Transverse colon (tissue), 4 donors: ENCODE results near the gene SLC27A6. TPM values are rescaled to one million over a fixed set of nuclear protein-coding genes. Genes with fewer than 3 reads are reported as not detected.

Source experiments
- DNase-seq: peaks from one replicate; pipeline ENCODE4 v3.0.0-alpha.2; 2019
- H3K27ac ChIP-seq, 4 donors: fragments of 200-600 bp; sonication (generic); 2 replicates each; pipeline ENCODE4 v1.5.1; 2016 to 2018; ENCODE audit warnings: inconsistent platforms in 4 of 4
- H3K27me3 ChIP-seq: fragments of 200-600 bp; sonication (generic); 2 replicates; pipeline ENCODE4 v1.5.1; 2017; ENCODE audit warnings: inconsistent platforms
- H3K36me3 ChIP-seq, 4 donors: fragments of 200-600 bp; sonication (generic); 2 replicates each; pipeline ENCODE4 v1.5.1; 2017 to 2019; ENCODE audit warnings: inconsistent platforms in 4 of 4
- H3K4me1 ChIP-seq, 4 donors: fragments of 200-600 bp; sonication (generic); 2 replicates each; pipeline ENCODE4 v1.5.1; 2017 to 2020; ENCODE audit warnings: inconsistent platforms in 4 of 4
- H3K4me3 ChIP-seq, 4 donors: fragments of 200-600 bp; sonication (generic); 1 replicate in 1 of 4; 2 replicates in 3 of 4; pipeline versions ENCODE4 v1.5.1 to v1.6.1; 2017 to 2019; ENCODE audit warnings: inconsistent platforms in 4 of 4
- H3K9me3 ChIP-seq, 2 donors: fragments of 200-600 bp; sonication (generic); 2 replicates each; pipeline ENCODE4 v1.5.1; 2017 to 2019; ENCODE audit warnings: inconsistent platforms in 2 of 2
- EP300 ChIP-seq: sonication (generic); formaldehyde crosslinking; IDR thresholded peaks from one replicate; pipeline ENCODE4 v1.6.1; 2017; ENCODE audit warnings: antibody characterized with exemption, low read depth
- POLR2A ChIP-seq: fragments of 450-650 bp; IDR thresholded peaks from one replicate; pipeline ENCODE4 v1.6.1; 2016; ENCODE audit warnings: antibody characterized with exemption, mild to moderate bottlenecking, moderate library complexity
- POLR2AphosphoS5 ChIP-seq, 3 donors: sonication (generic); formaldehyde crosslinking; IDR thresholded peaks; one replicate each; pipeline ENCODE4 v1.6.1; 2016; ENCODE audit warnings: antibody characterized with exemption in 3 of 3
- WGBS, 2 donors: methylation state at CpG; one replicate each; pipeline ENCODE4 v1.1.5; 2018; ENCODE audit warnings: low coverage in 1 of 2; 5-methylcytosine and 5-hydroxymethylcytosine counted together
- in situ Hi-C, 4 donors: fragments of 200-750 bp; cut with MboI; loops; one replicate each; pipeline versions ENCODE4 v1.15.0 to v1.15.1; 2017; ENCODE audit warnings: low sequenced_read_pairs in 3 of 4, low pct_ligation_motif_present in 1 of 4, low pct_unique_long_range_greater_than_20kb in 1 of 4
- intact Hi-C: fragments of 100-400 bp; cut with DNase I; formaldehyde crosslinking; loops from one replicate; pipeline ENCODE4 v1.15.1; 2023; ENCODE audit warnings: low total_unique reads
- total RNA-seq, 4 donors: library from RNA; depleted of rRNA; stranded (reverse); fragments of >200 nt; gene quantifications; one replicate each; pipeline ENCODE4 v1.1.0, GENCODE V29; 2016
- TF ChIP-seq, protein P1 (sequence below), 5 experiments: fragments of 200-600 bp in 3 of 5; fragments of 450-650 bp in 2 of 5; sonication (generic) in 3 of 5; IDR thresholded peaks; 1 replicate in 2 of 5; 2 replicates in 3 of 5; pipeline ENCODE4 v1.5.1; 2016 to 2017; ENCODE audit warnings: antibody characterized with exemption in 5 of 5, inconsistent platforms in 3 of 5, mild to moderate bottlenecking in 2 of 5, moderate library complexity in 1 of 5

Gene SLC27A6
- total RNA-seq, 4 donors from 2014 or later = 0.27 to 0.64 TPM; not detected in 2

DNA sequence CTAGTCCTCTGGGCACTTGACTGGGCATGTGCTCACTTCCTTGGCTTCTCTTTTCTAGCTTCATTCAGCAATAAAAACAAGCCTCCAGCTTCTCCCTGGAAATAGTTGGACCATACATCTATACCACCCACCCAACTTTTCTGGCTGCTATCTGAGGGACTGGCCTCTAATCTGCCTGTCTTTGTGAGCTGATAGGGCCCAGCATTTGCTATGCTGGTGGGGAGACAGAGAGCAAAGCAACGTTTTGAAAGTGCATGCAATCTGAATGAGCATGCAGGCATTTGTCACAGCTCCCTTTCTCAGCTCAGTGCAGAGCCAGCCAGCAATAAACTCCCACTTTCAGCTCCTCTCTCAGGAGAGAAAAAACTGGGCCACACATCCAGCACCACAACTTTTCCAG, 78.6 kb downstream of the SLC27A6 start:
- H3K4me3 ChIP-seq = no peak overlapping the region
- H3K36me3 ChIP-seq = no peaks in the 10 kb centered on the region
- DNase-seq = no peak
- TF ChIP-seq POLR2AphosphoS5 (IDR thresholded peaks at IDR 0.05) (no peak), EP300 (no peak), POLR2A (no peak)
- TF ChIP-seq, protein P1, sequence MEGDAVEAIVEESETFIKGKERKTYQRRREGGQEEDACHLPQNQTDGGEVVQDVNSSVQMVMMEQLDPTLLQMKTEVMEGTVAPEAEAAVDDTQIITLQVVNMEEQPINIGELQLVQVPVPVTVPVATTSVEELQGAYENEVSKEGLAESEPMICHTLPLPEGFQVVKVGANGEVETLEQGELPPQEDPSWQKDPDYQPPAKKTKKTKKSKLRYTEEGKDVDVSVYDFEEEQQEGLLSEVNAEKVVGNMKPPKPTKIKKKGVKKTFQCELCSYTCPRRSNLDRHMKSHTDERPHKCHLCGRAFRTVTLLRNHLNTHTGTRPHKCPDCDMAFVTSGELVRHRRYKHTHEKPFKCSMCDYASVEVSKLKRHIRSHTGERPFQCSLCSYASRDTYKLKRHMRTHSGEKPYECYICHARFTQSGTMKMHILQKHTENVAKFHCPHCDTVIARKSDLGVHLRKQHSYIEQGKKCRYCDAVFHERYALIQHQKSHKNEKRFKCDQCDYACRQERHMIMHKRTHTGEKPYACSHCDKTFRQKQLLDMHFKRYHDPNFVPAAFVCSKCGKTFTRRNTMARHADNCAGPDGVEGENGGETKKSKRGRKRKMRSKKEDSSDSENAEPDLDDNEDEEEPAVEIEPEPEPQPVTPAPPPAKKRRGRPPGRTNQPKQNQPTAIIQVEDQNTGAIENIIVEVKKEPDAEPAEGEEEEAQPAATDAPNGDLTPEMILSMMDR (IDR thresholded peaks at IDR 0.05) = no peak
- H3K27me3 ChIP-seq = no peaks in the 10 kb centered on the region
- in situ Hi-C loops = no loop called here
- H3K9me3 ChIP-seq = no peaks in the 10 kb centered on the region
- peaks cover 0 to 4% (median 0%) of the 10 kb centered on the region in 4 donors for H3K4me1 ChIP-seq
- intact Hi-C loops = no loop called here
- WGBS, 2 donors = 60% methylated on average over 1 of the region's 1 CpG; no CpG with 5 or more reads in 1 of the 2 donors
- no peak overlapping the region for H3K27ac ChIP-seq

DNA sequence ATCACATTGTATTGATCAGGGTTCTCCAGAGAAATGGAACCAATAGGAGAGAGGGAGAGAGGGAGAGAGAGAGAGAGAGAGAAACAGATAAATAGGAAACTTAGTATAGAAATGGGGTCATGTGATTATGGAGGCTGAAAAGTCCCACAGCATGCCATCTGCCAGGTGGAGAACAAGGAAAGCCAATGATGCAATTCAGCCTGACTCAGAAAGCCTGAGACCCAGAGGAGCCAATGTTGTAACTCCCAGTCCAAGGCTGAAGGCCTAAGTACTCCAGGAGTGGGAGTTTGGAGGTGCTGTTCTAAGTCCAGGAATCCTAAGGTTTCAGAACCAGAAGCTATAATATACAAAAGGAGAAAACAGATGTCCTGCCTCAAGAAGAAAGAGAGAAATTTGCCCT, 80.9 kb downstream of the SLC27A6 start:
- no peak overlapping the region for H3K4me3 ChIP-seq
- intact Hi-C loops (no loop called here), in situ Hi-C loops (no loop called here)
- no peak overlapping the region for H3K27ac ChIP-seq
- no peaks in the 10 kb centered on the region for H3K9me3 ChIP-seq
- H3K27me3 ChIP-seq = no peaks in the 10 kb centered on the region
- no peak for DNase-seq
- TF ChIP-seq EP300 = no peak
- no peaks in the 10 kb centered on the region for H3K36me3 ChIP-seq
- H3K4me1 ChIP-seq = peaks cover 0 to 4% (median 0%) of the 10 kb centered on the region in 4 donors

DNA sequence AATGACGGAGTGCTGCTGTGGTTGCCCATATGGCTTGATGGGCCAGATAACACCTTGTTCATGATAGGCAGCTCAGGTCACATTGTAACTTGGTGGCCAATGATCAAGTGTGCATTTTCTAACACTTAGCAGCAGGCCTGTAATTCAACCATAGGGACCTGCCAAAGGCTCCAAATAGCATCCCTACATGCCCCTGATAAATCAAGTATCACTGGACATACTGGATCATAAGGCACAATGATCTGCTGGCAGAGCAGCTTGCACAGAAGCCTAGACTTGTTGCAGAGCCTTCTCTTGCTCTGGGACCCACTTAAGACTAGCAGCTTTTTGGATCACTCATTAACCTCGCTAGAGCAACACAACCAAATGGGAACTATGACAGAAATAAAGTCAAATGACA, 83.2 kb downstream of the SLC27A6 start:
- DNase-seq = no peak
- in situ Hi-C loops = no loop called here
- TF ChIP-seq POLR2A = no peak
- no peak for TF ChIP-seq POLR2AphosphoS5 (IDR thresholded peaks at IDR 0.05)
- no peak for TF ChIP-seq EP300
- TF ChIP-seq, protein P1 (IDR thresholded peaks at IDR 0.05) = no peak
- Histone ChIP-seq H3K27me3 (no peaks in the 10 kb centered on the region), H3K4me1 (peaks cover 0 to 4% (median 0%) of the 10 kb centered on the region in 4 donors), H3K9me3 (no peaks in the 10 kb centered on the region), H3K4me3 (no peak overlapping the region), H3K36me3 (no peaks in the 10 kb centered on the region), H3K27ac (no peak overlapping the region)
- intact Hi-C loops = no loop called here
- whole genome bisulfite sequencing, 2 donors = 45 to 69% methylated on average over 2 of the region's 2 CpGs

DNA sequence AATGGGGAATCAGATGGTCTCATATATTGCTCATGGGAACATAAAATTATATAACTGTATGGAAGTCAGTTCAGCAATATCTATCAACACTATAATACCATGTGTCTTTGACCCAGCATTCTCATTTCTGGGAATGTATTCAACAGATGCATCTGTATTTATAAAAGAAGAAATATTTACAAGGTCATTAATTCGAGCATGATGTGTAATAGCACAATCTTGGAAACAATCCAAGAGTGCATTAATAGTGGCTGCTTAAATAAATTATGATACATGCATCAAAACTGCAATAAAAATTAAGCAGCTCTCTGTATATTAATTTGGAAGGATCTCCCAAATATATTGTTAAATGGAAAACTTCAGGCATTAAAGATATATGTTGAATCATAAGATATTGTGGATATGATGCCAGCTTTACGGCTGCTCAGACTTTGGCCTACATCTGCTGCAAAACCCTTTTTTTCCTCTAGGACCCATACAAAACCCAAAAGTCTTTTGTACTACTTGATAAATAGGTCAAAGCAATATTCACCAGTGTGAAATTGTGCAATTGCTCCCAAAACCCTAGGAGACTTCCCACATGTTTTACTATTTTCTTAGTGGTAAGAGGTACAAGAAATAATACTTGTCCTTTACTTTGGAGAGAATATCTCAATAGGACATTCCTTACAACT, 84.0 kb downstream of the SLC27A6 start:
- H3K9me3 ChIP-seq = no peaks in the 10 kb centered on the region
- 55 to 56% methylated on average over 2 of the region's 2 CpGs for WGBS, 2 donors
- DNase-seq = no peak
- H3K4me3 ChIP-seq = no peak overlapping the region
- no peak overlapping the region for H3K27ac ChIP-seq
- no peaks in the 10 kb centered on the region for H3K36me3 ChIP-seq
- H3K27me3 ChIP-seq = no peaks in the 10 kb centered on the region
- TF ChIP-seq, protein P1 (IDR thresholded peaks at IDR 0.05) = no peak
- TF ChIP-seq POLR2AphosphoS5 (IDR thresholded peaks at IDR 0.05) (no peak), EP300 (no peak), POLR2A (no peak)
- intact Hi-C loops (no loop called here), in situ Hi-C loops (no loop called here)
- H3K4me1 ChIP-seq = peaks cover 0 to 4% (median 0%) of the 10 kb centered on the region in 4 donors

DNA sequence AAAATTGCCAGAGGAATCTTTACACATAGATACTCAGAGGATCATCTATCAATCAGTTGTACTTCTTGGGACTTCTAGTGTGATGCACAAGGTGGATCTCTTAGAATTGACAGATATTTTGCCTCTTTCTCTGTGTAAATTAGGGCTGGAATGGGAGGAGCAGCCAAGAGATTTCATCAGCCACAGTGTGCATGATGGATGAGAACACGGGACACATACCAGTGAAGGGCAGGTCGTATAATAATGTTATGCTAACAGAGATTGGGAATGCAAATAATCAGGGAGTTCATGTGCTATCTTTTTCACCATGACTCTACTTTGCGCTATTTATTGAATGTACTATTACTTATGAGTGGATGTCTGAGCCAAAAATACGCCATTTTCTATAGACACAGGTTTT, 86.0 kb downstream of the SLC27A6 start:
- no peak for DNase-seq
- in situ Hi-C loops (no loop called here), intact Hi-C loops (no loop called here)
- Histone ChIP-seq H3K36me3 (no peaks in the 10 kb centered on the region), H3K27me3 (no peaks in the 10 kb centered on the region), H3K4me1 (peaks cover 0 to 4% (median 0%) of the 10 kb centered on the region in 4 donors), H3K27ac (no peak overlapping the region), H3K4me3 (no peak overlapping the region), H3K9me3 (no peaks in the 10 kb centered on the region)
- no peak for TF ChIP-seq POLR2A
- TF ChIP-seq, protein P1 (IDR thresholded peaks at IDR 0.05) = no peak
- no peak for TF ChIP-seq EP300
- no peak for TF ChIP-seq POLR2AphosphoS5 (IDR thresholded peaks at IDR 0.05)
- 43 to 62% methylated on average over 4 of the region's 4 CpGs for WGBS, 2 donors
